Hepatocyte (in vitro differentiated cells): Measurements from ENCODE around the gene CNGA3. TPM values are rescaled to one million over a fixed set of nuclear protein-coding genes. Genes with fewer than 3 reads are reported as not detected.
"Not testable (repeated sequence)": the region's sequence is repeated elsewhere in the genome, so short reads cannot be mapped to it uniquely, and the experiment has no call there.

ENCODE experiments used
- DNase-seq: peaks from one replicate; pipeline ENCODE4 v3.0.0-alpha.2; 2016; ENCODE audit warnings: low spot score
- H2AFZ ChIP-seq: fragments of 200-600 bp; sonication (generic); 2 replicates; pipeline ENCODE4 v1.6.0; 2016; ENCODE audit warnings: antibody characterized with exemption, mild to moderate bottlenecking
- H3K27ac ChIP-seq: fragments of 200-600 bp; sonication (generic); 2 replicates; pipeline ENCODE4 v1.5.1; 2016; ENCODE audit warnings: mild to moderate bottlenecking
- H3K27me3 ChIP-seq: fragments of 200-600 bp; sonication (generic); 2 replicates; pipeline ENCODE4 v1.6.1; 2016
- H3K36me3 ChIP-seq: fragments of 200-600 bp; sonication (generic); replicated peaks from 2 replicates; pipeline ENCODE4 v1.5.1; 2016; ENCODE audit warnings: low read depth; ENCODE audit not compliant: insufficient read depth
- H3K4me1 ChIP-seq: fragments of 200-600 bp; sonication (generic); 2 replicates; pipeline ENCODE4 v1.5.1; 2016; ENCODE audit warnings: mild to moderate bottlenecking, moderate library complexity; ENCODE audit not compliant: insufficient read depth
- H3K4me2 ChIP-seq: fragments of 200-600 bp; sonication (generic); 2 replicates; pipeline ENCODE4 v1.6.0; 2016
- H3K4me3 ChIP-seq: fragments of 200-600 bp; sonication (generic); 2 replicates; pipeline ENCODE4 v1.5.1; 2016; ENCODE audit warnings: mild to moderate bottlenecking
- H3K79me2 ChIP-seq: fragments of 200-600 bp; sonication (generic); 2 replicates; pipeline ENCODE4 v1.6.0; 2017; ENCODE audit warnings: mild to moderate bottlenecking
- H3K9me2 ChIP-seq: fragments of 200-600 bp; sonication (generic); replicated peaks from 2 replicates; pipeline ENCODE4 v1.6.0; 2017; ENCODE audit warnings: mild to moderate bottlenecking; ENCODE audit not compliant: insufficient read depth
- H3K9me3 ChIP-seq: fragments of 200-600 bp; sonication (generic); 2 replicates; pipeline ENCODE4 v1.5.1; 2016; ENCODE audit warnings: low read depth, mild to moderate bottlenecking
- H4K20me1 ChIP-seq: fragments of 200-600 bp; sonication (generic); 2 replicates; pipeline ENCODE4 v1.6.0; 2016; ENCODE audit warnings: mild to moderate bottlenecking; ENCODE audit not compliant: insufficient read depth, poor library complexity, severe bottlenecking
- EZH2 ChIP-seq: fragments of 200-600 bp; sonication (generic); IDR thresholded peaks from 2 replicates; pipeline ENCODE4 v1.6.1; 2016; ENCODE audit warnings: antibody characterized with exemption, mild to moderate bottlenecking, borderline replicate concordance
- EZH2phosphoT487 ChIP-seq: fragments of 200-600 bp; sonication (generic); IDR thresholded peaks from one replicate; pipeline ENCODE4 v1.6.1; 2018; ENCODE audit warnings: antibody characterized with exemption, mild to moderate bottlenecking, low read depth, moderate library complexity; ENCODE audit not compliant: unreplicated experiment, severe bottlenecking
- WGBS: methylation state at CpG from one replicate; pipeline ENCODE4 v1.1.6; 2016; ENCODE audit warnings: low lambda C conversion rate; ENCODE audit errors: missing lambda C conversion rate; 5-methylcytosine and 5-hydroxymethylcytosine counted together
- polyA plus RNA-seq: library from polyadenylated mRNA; unstranded; fragments of >200 nt; fragmentation: Nextera tagmentation; extraction: Ambion mirVana; gene quantifications from 2 replicates; pipeline ENCODE4 v1.2.1, GENCODE V29; 2016
- total RNA-seq: library from RNA; depleted of rRNA; stranded (reverse); fragments of >200 nt; gene quantifications from 2 replicates; pipeline ENCODE4 v1.2.3, GENCODE V29; 2014
- TF ChIP-seq, protein P1 (sequence below): fragments of 200-600 bp; sonication (generic); IDR thresholded peaks from 2 replicates; pipeline ENCODE4 v1.5.1; 2016; ENCODE audit warnings: antibody characterized with exemption, mild to moderate bottlenecking; ENCODE audit not compliant: poor library complexity

The CNGA3 gene
- total and polyA plus RNA-seq, 2 experiments from 2014 or later, result 0.13 TPM; not detected in 1

GRCh38 chr2:98432145-98432544, 85.9 kb downstream of the CNGA3 start:
- no peaks in the 10 kb centered on the region for H4K20me1 ChIP-seq
- H3K79me2 ChIP-seq, result no peaks in the 10 kb centered on the region
- no peak overlapping the region for H3K27ac ChIP-seq
- H2AFZ ChIP-seq, result no peak overlapping the region
- TF ChIP-seq EZH2 (no peak), EZH2phosphoT487 (no peak)
- TF ChIP-seq, protein P1, sequence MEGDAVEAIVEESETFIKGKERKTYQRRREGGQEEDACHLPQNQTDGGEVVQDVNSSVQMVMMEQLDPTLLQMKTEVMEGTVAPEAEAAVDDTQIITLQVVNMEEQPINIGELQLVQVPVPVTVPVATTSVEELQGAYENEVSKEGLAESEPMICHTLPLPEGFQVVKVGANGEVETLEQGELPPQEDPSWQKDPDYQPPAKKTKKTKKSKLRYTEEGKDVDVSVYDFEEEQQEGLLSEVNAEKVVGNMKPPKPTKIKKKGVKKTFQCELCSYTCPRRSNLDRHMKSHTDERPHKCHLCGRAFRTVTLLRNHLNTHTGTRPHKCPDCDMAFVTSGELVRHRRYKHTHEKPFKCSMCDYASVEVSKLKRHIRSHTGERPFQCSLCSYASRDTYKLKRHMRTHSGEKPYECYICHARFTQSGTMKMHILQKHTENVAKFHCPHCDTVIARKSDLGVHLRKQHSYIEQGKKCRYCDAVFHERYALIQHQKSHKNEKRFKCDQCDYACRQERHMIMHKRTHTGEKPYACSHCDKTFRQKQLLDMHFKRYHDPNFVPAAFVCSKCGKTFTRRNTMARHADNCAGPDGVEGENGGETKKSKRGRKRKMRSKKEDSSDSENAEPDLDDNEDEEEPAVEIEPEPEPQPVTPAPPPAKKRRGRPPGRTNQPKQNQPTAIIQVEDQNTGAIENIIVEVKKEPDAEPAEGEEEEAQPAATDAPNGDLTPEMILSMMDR, result no peak
- no peaks in the 10 kb centered on the region for H3K4me1 ChIP-seq
- H3K4me2 ChIP-seq, result no peak overlapping the region
- no peaks in the 10 kb centered on the region for H3K9me2 ChIP-seq
- no peak for DNase-seq
- H3K4me3 ChIP-seq, result no peak overlapping the region
- H3K9me3 ChIP-seq, result no peaks in the 10 kb centered on the region
- no peaks in the 10 kb centered on the region for H3K27me3 ChIP-seq
- no peaks in the 10 kb centered on the region for H3K36me3 ChIP-seq

DNA sequence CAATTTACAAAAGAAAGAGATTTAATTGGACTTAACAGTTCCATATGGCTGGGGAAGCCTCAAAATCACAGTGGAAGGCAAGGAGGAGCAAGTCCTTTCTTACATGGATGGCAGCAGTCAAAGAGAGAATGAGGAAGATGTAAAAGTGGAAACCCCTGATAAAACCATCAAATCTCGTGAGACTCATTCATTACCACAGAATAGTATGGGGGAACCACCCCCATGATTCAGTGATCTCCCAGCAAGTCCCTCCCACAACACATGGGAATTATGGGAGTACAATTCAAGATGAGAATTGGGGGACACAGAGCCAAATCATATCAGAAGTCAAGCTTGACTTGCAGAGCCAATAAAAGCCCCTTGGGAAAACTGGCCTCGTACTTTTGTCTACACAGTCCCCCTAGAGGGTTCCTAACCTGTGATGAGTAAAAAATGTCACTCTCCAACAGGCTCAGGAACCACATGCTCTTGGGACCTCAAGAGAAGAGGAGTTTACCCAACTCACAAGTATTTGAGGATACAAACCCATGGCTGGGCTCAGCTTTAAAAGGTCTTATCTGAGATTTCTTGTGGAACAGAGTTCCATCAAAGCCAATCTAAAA, 87.2 kb downstream of the CNGA3 start:
- H3K27ac ChIP-seq, result no peak overlapping the region
- no peaks in the 10 kb centered on the region for H4K20me1 ChIP-seq
- no peaks in the 10 kb centered on the region for H3K79me2 ChIP-seq
- H3K4me2 ChIP-seq, result no peak overlapping the region
- no peaks in the 10 kb centered on the region for H3K9me3 ChIP-seq
- no peaks in the 10 kb centered on the region for H3K27me3 ChIP-seq
- TF ChIP-seq EZH2phosphoT487, result no peak
- TF ChIP-seq EZH2, result no peak
- TF ChIP-seq, protein P1, result no peak
- no peaks in the 10 kb centered on the region for H3K4me1 ChIP-seq
- H3K4me3 ChIP-seq, result no peak overlapping the region
- no peaks in the 10 kb centered on the region for H3K36me3 ChIP-seq
- DNase-seq, result no peak
- H2AFZ ChIP-seq, result no peak overlapping the region
- no peaks in the 10 kb centered on the region for H3K9me2 ChIP-seq
- 89% methylated on average over 2 of the region's 2 CpGs for WGBS

GRCh38 chr2:98434492-98434891, 88.2 kb downstream of the CNGA3 start:
- H4K20me1 ChIP-seq, result no peaks in the 10 kb centered on the region
- TF ChIP-seq EZH2 (no peak), EZH2phosphoT487 (no peak)
- TF ChIP-seq, protein P1, result no peak
- no peak overlapping the region for H3K27ac ChIP-seq
- no peak overlapping the region for H2AFZ ChIP-seq
- H3K9me2 ChIP-seq, result no peaks in the 10 kb centered on the region
- no peaks in the 10 kb centered on the region for H3K27me3 ChIP-seq
- no peak for DNase-seq
- H3K79me2 ChIP-seq, result no peaks in the 10 kb centered on the region
- H3K4me1 ChIP-seq, result no peaks in the 10 kb centered on the region
- H3K9me3 ChIP-seq, result no peaks in the 10 kb centered on the region
- no peak overlapping the region for H3K4me2 ChIP-seq
- 86% methylated on average over 3 of the region's 3 CpGs for WGBS
- no peaks in the 10 kb centered on the region for H3K36me3 ChIP-seq
- no peak overlapping the region for H3K4me3 ChIP-seq

- DNase-seq, H3K9me2 ChIP-seq, H3K4me2 ChIP-seq, H3K36me3 ChIP-seq, H3K27ac ChIP-seq, H3K79me2 ChIP-seq, H4K20me1 ChIP-seq, H3K27me3 ChIP-seq, H3K4me3 ChIP-seq, H3K9me3 ChIP-seq, H3K4me1 ChIP-seq, H2AFZ ChIP-seq: not testable (repeated sequence)
- WGBS, result 89% methylated on average over 4 of the region's 4 CpGs
Measured at GRCh38 chr2:98435670-98436069, 89.4 kb downstream of the CNGA3 start.
